ENCODE measurements around the gene RALGAPA1. TPM values are rescaled to one million over a fixed set of nuclear protein-coding genes. Genes with fewer than 3 reads are reported as not detected.
A peak's percentile ranks its signal among the peaks of the same experiment; 100 is the strongest.

The RALGAPA1 gene
- total and polyA plus RNA-seq, 9 of the 15 experiments (the other 6 are each of a cell fraction or from before 2014, with no cell fraction given): 2.5 to 16.3 (median 6.2) TPM

GRCh38 chr14:35821564-35822411 lies 12.7 kb upstream of the RALGAPA1 start (continued):
- TF ChIP-seq CEBPG (CRISPR knock-in tag; IDR thresholded peaks at IDR 0.05) (no peak), CEBPG (tag; conservative IDR thresholded peaks at IDR 0.05 in 1 of 2, IDR thresholded peaks at IDR 0.05 in 1 of 2) (0 out of 4 replicates have a peak, but pooled peaks of 1 of the 2 experiments have one; percentile 18), RBM14 (IDR thresholded peaks at IDR 0.05; ENCODE audit: borderline replicate concordance, insufficient read depth, low read depth, low read length) (no peak), ATF1 (CRISPR knock-in tag; IDR thresholded peaks at IDR 0.05) (no peak), ATF1 (tag; IDR thresholded peaks at IDR 0.05) (peak; percentile 54; the same call in 1 of the 2 replicates), ZFP36 (IDR thresholded peaks at IDR 0.05; ENCODE audit: low read depth, low read length, partially characterized antibody) (peak; percentile 18)

- H3K4me2 ChIP-seq (ENCODE audit: insufficient read depth, low read length): no peak overlapping the region
- H3K9me3 ChIP-seq (replicated peaks; ENCODE audit: control insufficient read depth, insufficient read depth, low read depth, low read length): no peaks in the 10 kb centered on the region
- DNase-seq (ENCODE audit: extremely low read depth in 1 of 4, low spot score in 3 of 4) (no peak), ATAC-seq (no peak), FAIRE-seq (no peak)
- H3K79me2 ChIP-seq (ENCODE audit: control insufficient read depth, insufficient read depth, low read length): no peaks in the 10 kb centered on the region
- BruUV-seq (replicated peaks): no TSS peak
- intact Hi-C loops (cut with micrococcal nuclease) (loop anchor here (5.0 to 10.0 kb wide), 3 partner anchors 133 to 395 kb away; partner anchors contain the start of gene INSM2), in situ Hi-C loops (cut with MboI) (loop anchor here (10.0 kb wide), 1 partner anchor 385 kb away; no protein-coding TSS in a partner anchor)
- H3K36me3 ChIP-seq (ENCODE audit: control insufficient read depth, insufficient read depth, low read length): no peaks in the 10 kb centered on the region
- 46% methylated on average over 30 of the region's 32 CpGs for WGBS (ENCODE audit: insufficient coverage, low coverage, missing lambda C conversion rate)
- no peaks in the 10 kb centered on the region for H3K9me1 ChIP-seq (ENCODE audit: control insufficient read depth, insufficient read depth, low read length)
- ChIA-PET POLR2A (interaction anchor here (0.6 to 0.7 kb wide), 2 partner anchors 53 to 698 kb away, joined by 3 to 5 read pairs; partner anchors contain the start of gene PPP2R3C), CTCF (ENCODE audit: low intra/inter-chr PET ratio) (interaction anchor here (1.0 kb wide), 1 partner anchor 679 kb away, joined by 5 read pairs; no protein-coding TSS in a partner anchor)
- H3K4me3 ChIP-seq: no peak overlapping the region
- no peak overlapping the region for H2AFZ ChIP-seq (ENCODE audit: low read depth, low read length)
- no peak overlapping the region for H3K9ac ChIP-seq (ENCODE audit: insufficient read depth in 1 of 2, low read depth in 2 of 2, low read length in 2 of 2)
- peaks cover 0 to 3% of the 10 kb centered on the region in 2 experiments; a peak in 1 of 5 replicates for H3K4me1 ChIP-seq (replicated peaks in 1 of 2; ENCODE audit: control insufficient read depth in 2 of 2, insufficient read depth in 2 of 2, low read length in 2 of 2)
- no peaks in the 10 kb centered on the region for H3K27me3 ChIP-seq (ENCODE audit: control insufficient read depth in 2 of 2, insufficient read depth in 2 of 2, low read length in 2 of 2)
- H4K20me1 ChIP-seq (replicated peaks; ENCODE audit: control insufficient read depth, insufficient read depth, low read length): no peaks in the 10 kb centered on the region
- H3K27ac ChIP-seq (ENCODE audit: extremely low read depth, low read depth, low read length): no peak overlapping the region
- TF ChIP-seq KLF1 (tag; IDR thresholded peaks at IDR 0.05): no peak
- TF ChIP-seq CXXC5 (CRISPR knock-in tag; IDR thresholded peaks at IDR 0.05): no peak
- TF ChIP-seq CTBP1 (IDR thresholded peaks at IDR 0.05; ENCODE audit: borderline replicate concordance): no peak
- no peak for TF ChIP-seq ETV6 (IDR thresholded peaks at IDR 0.05; ENCODE audit: borderline replicate concordance in 1 of 2, low read depth in 2 of 2, low read length in 1 of 2)
- TF ChIP-seq ETV6 (CRISPR knock-in tag; IDR thresholded peaks at IDR 0.05; ENCODE audit: borderline replicate concordance): no peak
- no peak for TF ChIP-seq ZEB2 (IDR thresholded peaks at IDR 0.05)
- no peak for TF ChIP-seq PURB (CRISPR knock-in tag; IDR thresholded peaks at IDR 0.05; ENCODE audit: low read depth)
- TF ChIP-seq RBM25 (IDR thresholded peaks at IDR 0.05; ENCODE audit: low read depth, low read length, severe bottlenecking): no peak
- TF ChIP-seq KLF10 (CRISPR knock-in tag; IDR thresholded peaks at IDR 0.05): no peak
- no peak for TF ChIP-seq ZNF398 (CRISPR knock-in tag; IDR thresholded peaks at IDR 0.05)
- no peak for TF ChIP-seq ZNF589 (CRISPR knock-in tag; IDR thresholded peaks at IDR 0.05; ENCODE audit: low read depth)
Observed at GRCh38 chr14:35819591-35820540, 10.8 kb upstream of the RALGAPA1 start.

All from K562 (cell line).